Spinal cord (tissue), 10 donors: ENCODE data around the gene MAGT1. TPM values are rescaled to one million over a fixed set of nuclear protein-coding genes. Genes with fewer than 3 reads are reported as not detected.

Source experiments
- DNase-seq, 6 donors: peaks; one replicate each; pipeline versions ENCODE4 v3.0.0 to v3.0.0-alpha.2; 2013 to 2015; ENCODE audit warnings: low spot score in 6 of 6, low read depth in 4 of 6
- H3K27ac ChIP-seq: one replicate; pipeline ENCODE4 v1.5.1; 2013; ENCODE audit warnings: low read depth, low read length, control low read depth
- H3K27me3 ChIP-seq: one replicate; pipeline ENCODE4 v1.6.1; 2013; ENCODE audit warnings: low read length; ENCODE audit not compliant: control insufficient read depth, insufficient read depth
- H3K36me3 ChIP-seq: one replicate; pipeline ENCODE4 v1.6.1; 2013; ENCODE audit warnings: low read length; ENCODE audit not compliant: control insufficient read depth, insufficient read depth
- H3K4me1 ChIP-seq: one replicate; pipeline ENCODE4 v1.6.1; 2013; ENCODE audit warnings: low read length; ENCODE audit not compliant: control insufficient read depth, insufficient read depth
- H3K4me3 ChIP-seq: one replicate; pipeline ENCODE4 v1.5.1; 2013; ENCODE audit warnings: low read depth, low read length, control low read depth
- H3K9me3 ChIP-seq: one replicate; pipeline ENCODE4 v1.6.1; 2013; ENCODE audit warnings: low read length; ENCODE audit not compliant: control insufficient read depth, insufficient read depth
- WGBS: methylation state at CpG from one replicate; pipeline ENCODE4 v1.1.5; 2013; ENCODE audit warnings: missing lambda C conversion rate; ENCODE audit not compliant: insufficient coverage; 5-methylcytosine and 5-hydroxymethylcytosine counted together
- polyA plus RNA-seq, 2 donors: library from polyadenylated mRNA; unstranded; fragments of 120-200 nt; gene quantifications; one replicate each; pipeline ENCODE4 v1.2.1, GENCODE V29; 2013; ENCODE audit not compliant: insufficient read length in 2 of 2
- small RNA-seq: library from RNA; depleted of rRNA; stranded (forward); fragments of <200 nt; gene quantifications from one replicate; pipeline ENCODE3, GENCODE V24; 2014; ENCODE audit warnings: low replicate concordance
- total RNA-seq, 2 donors: library from RNA; depleted of rRNA in 1 of 2; stranded (reverse); fragments of 120-200 nt in 1 of 2; fragments of >200 nt in 1 of 2; gene quantifications; one replicate each; pipeline versions ENCODE4 v1.2.3 to v1.2.4, GENCODE V29; 2013 to 2014
- donor health status: healthy.

MAGT1 gene
- total and polyA plus RNA-seq, 4 donors, result 31.3 to 66.8 (median 50.8) TPM

DNA sequence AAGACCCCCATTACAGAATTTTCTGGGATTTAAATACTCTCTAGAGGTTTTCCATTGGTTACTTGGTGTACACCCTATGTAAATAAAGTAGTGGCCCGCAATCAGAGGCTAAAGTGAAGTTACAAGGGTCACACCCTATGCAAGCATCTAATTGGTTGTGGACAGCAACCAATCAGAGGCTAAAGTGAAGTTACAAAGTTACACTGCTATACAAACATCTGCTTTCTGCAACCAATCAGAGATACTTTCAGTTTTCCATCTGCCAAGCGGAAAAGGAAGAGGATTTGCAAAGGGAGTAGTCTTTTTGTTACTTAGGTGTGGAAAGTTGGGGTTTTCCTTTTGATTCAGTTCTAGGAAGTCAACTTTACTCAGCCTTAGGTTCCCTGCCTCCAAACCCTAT, 107.2 kb downstream of the MAGT1 start:
- H3K4me1 ChIP-seq, result no peaks in the 10 kb centered on the region
- H3K27me3 ChIP-seq, result no peaks in the 10 kb centered on the region
- no peak overlapping the region for H3K4me3 ChIP-seq
- 100% methylated on average over 1 of the region's 2 CpGs for WGBS
- no peaks in the 10 kb centered on the region for H3K36me3 ChIP-seq
- H3K9me3 ChIP-seq, result no peaks in the 10 kb centered on the region
- DNase-seq, result no peak
- H3K27ac ChIP-seq, result no peak overlapping the region

DNA sequence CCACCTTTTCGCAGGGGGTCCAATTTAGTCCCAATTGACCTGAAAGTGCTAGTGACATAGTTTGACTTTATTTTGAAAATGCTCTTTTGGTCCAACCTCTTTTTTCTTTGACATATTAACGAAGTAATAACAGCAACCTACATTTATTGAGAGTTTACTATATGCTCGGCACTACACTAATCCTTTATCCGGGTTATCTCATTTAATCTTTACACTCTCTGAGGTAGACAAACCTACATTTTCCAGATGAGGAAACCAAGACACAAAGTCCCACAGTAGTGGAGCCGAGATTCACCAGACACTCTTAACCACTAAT, 108.9 kb downstream of the MAGT1 start:
- H3K27me3 ChIP-seq, result no peaks in the 10 kb centered on the region
- H3K36me3 ChIP-seq, result no peaks in the 10 kb centered on the region
- H3K4me3 ChIP-seq, result peak overlapping the region; percentile 59
- 46% methylated on average over 3 of the region's 5 CpGs for WGBS
- H3K4me1 ChIP-seq, result no peaks in the 10 kb centered on the region
- H3K9me3 ChIP-seq, result no peaks in the 10 kb centered on the region
- peak in 1 of 6 donors; percentile 2 for DNase-seq
- peak overlapping the region; percentile 94 for H3K27ac ChIP-seq

DNA sequence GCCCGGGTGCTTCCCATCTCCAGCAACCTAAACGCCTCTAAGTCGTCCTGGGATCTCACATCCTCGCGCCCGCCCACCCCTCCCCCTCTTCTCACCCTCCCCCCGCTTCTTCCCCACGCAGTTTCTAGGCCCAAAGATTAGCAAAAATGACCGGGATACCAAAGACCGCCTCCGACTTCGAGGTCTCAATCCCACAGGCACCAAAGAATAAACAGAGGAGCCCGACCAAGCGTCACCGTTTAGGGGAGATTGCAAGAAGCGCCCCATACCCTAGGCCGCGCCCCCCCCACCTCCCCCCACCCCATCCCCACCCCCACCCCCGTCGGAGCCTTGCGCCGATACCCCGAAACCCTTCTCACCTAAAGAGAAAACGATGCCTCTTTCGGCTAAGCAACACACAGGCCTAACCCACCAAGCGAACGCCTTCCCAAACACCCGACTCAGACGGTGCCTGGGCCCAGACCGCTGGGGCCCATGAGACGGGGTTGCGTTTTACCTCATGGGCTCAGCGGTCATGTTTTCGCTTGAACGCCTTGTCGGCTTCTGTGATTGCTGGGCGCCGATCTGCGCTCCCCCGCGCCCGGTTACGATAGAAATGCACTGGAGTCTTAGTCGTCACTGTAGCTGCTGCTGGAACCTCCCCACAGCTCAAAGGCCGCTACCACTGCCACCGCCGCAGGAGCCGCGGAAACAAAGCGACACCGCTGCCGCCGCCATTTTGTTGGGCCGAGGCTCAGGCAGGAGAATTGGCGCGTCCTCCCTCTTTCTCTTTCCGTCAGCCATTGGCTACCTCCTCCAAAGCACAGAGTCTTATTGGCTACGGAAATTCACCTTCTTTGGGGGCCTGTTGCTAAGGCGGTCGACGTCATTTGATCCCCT, 109.5 kb downstream of the MAGT1 start, which contains the start of gene ATRX:
Gene ATRX (minus strand): TSS at position 731 of the 879 bp plus-strand sequence. CDS start 215 bp downstream, at position 516.
- peak within 1 kb of the TSS; percentile 94 for H3K27ac ChIP-seq
- H3K27me3 ChIP-seq, result no peaks in the 10 kb centered on the region
- no peaks in the 10 kb centered on the region for H3K9me3 ChIP-seq
- 23% methylated on average over 34 of the region's 61 CpGs for WGBS
- H3K4me3 ChIP-seq, result peak within 1 kb of the TSS; percentile 59
- H3K4me1 ChIP-seq, result no peaks in the 10 kb centered on the region
- DNase-seq, result peak; percentile 38 to 96 (median 65)
- no peaks in the 10 kb centered on the region for H3K36me3 ChIP-seq

DNA sequence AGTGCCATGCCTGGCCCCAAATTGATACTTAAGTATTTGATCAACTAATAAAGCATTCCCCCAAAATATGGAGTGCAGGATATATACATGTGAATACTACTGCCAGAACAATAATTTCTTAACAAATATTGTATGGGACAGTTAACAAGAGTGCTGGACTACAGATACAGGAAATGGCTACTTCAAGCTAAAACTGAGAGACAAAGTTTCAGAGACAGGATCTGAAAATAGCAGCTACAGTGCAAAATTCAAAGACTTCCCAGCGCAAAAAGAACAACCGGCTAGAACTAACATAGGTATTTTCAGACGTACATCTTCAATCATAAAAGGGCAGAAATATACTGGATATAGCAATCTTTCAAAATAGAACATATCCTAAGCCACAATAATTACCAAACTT, 115.5 kb downstream of the MAGT1 start:
- H3K27ac ChIP-seq, result no peak overlapping the region
- WGBS, result no CpG with 5 or more reads among the region's 3 CpGs
- H3K27me3 ChIP-seq, result no peaks in the 10 kb centered on the region
- no peaks in the 10 kb centered on the region for H3K4me1 ChIP-seq
- no peak for DNase-seq
- H3K36me3 ChIP-seq, result no peaks in the 10 kb centered on the region
- no peaks in the 10 kb centered on the region for H3K9me3 ChIP-seq
- H3K4me3 ChIP-seq, result no peak overlapping the region

DNA sequence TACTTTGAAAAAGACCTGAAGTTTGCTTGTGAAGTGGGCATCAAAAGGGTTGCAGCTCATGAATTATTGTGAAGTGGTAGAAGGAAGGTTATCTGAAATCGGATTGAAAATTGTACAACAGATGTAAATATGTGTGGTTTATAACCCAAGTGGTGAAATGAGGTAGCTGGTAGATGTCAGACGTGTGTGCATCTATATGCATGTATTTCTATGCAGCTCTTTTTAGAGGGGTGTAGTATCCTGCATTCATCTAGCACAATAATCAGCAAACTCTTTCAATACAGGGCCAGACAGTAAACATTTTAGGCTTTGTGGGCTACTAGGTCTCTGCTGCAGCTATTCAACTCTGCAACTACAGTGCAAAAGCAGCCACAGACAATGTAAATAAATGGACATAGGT, 118.6 kb downstream of the MAGT1 start:
- Histone ChIP-seq H3K36me3 (no peaks in the 10 kb centered on the region), H3K4me1 (no peaks in the 10 kb centered on the region), H3K9me3 (no peaks in the 10 kb centered on the region), H3K27ac (no peak overlapping the region), H3K4me3 (no peak overlapping the region), H3K27me3 (no peaks in the 10 kb centered on the region)
- WGBS, result 64% methylated on average over 1 of the region's 2 CpGs
- DNase-seq, result no peak

Small RNA genes within 50 kb of the gene (small RNA-seq; reads per million reads assigned to genes)
- gene RN7SL460P (not detected), gene RNU6-854P (not detected)

Other genes with a start within 250 kb of the MAGT1 start
- gene ATRX, start 109.2 kb downstream of the MAGT1 start, total RNA-seq, result 100 to 1,000 TPM in 1 of 2 donors, 10 to 100 TPM in 1; 95.4 to 213 TPM
- 10 to 100 TPM; 51.0 to 76.2 TPM for gene ATRX, start 109.2 kb downstream of the MAGT1 start, polyA plus RNA-seq
- gene COX7B, start 4.0 kb upstream of the MAGT1 start, total RNA-seq, result 100 to 1,000 TPM; 283 to 480 TPM
- 100 to 1,000 TPM; 287 to 289 TPM for gene COX7B, start 4.0 kb upstream of the MAGT1 start, polyA plus RNA-seq
- 10 to 100 TPM; 16.6 to 19.8 TPM for gene ATP7A, start 15.3 kb upstream of the MAGT1 start, total RNA-seq
- 1 to 10 TPM; 7.2 to 8.6 TPM for gene ATP7A, start 15.3 kb upstream of the MAGT1 start, polyA plus RNA-seq
- 1 to 10 TPM in 1 of 2 donors, not detected in 1; 1.3 TPM for gene PGAM4, start 74.2 kb upstream of the MAGT1 start, total RNA-seq
- under 1 TPM; 0.45 to 0.51 TPM for gene PGAM4, start 74.2 kb upstream of the MAGT1 start, polyA plus RNA-seq
- 100 to 1,000 TPM; 147 to 280 TPM for gene PGK1, start 208.8 kb upstream of the MAGT1 start, total RNA-seq
- 100 to 1,000 TPM; 348 to 397 TPM for gene PGK1, start 208.8 kb upstream of the MAGT1 start, polyA plus RNA-seq
- 10 to 100 TPM; 30.3 to 43.6 TPM for gene TAF9B, start 244.2 kb upstream of the MAGT1 start, total RNA-seq
- 10 to 100 TPM; 43.4 to 55.7 TPM for gene TAF9B, start 244.2 kb upstream of the MAGT1 start, polyA plus RNA-seq